ENCODE results near the gene SPDYE1. TPM values are rescaled to one million over a fixed set of nuclear protein-coding genes. Genes with fewer than 3 reads are reported as not detected.
"Not testable (repeated sequence)": the region's sequence is repeated elsewhere in the genome, so short reads cannot be mapped to it uniquely, and the experiment has no call there.

SPDYE1 gene
- total and polyA plus RNA-seq, 7 donors = not detected

- H3K27me3 ChIP-seq (ENCODE audit: insufficient read depth in 3 of 3, low read length in 2 of 3) = no peaks in the 10 kb centered on the region
- H3K36me3 ChIP-seq (ENCODE audit: insufficient read depth in 1 of 2, low read depth in 1 of 2) = peaks cover 0 to 7% of the 10 kb centered on the region in 2 donors
- no peak overlapping the region for H3K27ac ChIP-seq
- DNase-seq = no peak
- 18 to 25% (median 23%) methylated on average over 1 of the region's 1 CpG for WGBS, 3 donors
- no peaks in the 10 kb centered on the region for H3K9me3 ChIP-seq
- H3K4me1 ChIP-seq = no peaks in the 10 kb centered on the region
- no peak for TF ChIP-seq CTCF (IDR thresholded peaks at IDR 0.05)
- intact Hi-C loops (cut with DNase I) = no loop called here
- ATAC-seq = no peak
- H3K4me3 ChIP-seq = no peak overlapping the region
Measured at GRCh38 chr7:43960933-43961332, 36.8 kb upstream of the SPDYE1 start.

GRCh38 chr7:43966392-43966791 lies 31.3 kb upstream of the SPDYE1 start:
- H3K9me3 ChIP-seq; H3K27me3 ChIP-seq (ENCODE audit: insufficient read depth in 3 of 3, low read length in 2 of 3); H3K4me1 ChIP-seq; H3K27ac ChIP-seq; DNase-seq; H3K4me3 ChIP-seq; intact Hi-C loops (cut with DNase I); H3K36me3 ChIP-seq (ENCODE audit: insufficient read depth in 1 of 2, low read depth in 1 of 2); ATAC-seq: not testable (repeated sequence)
- WGBS, 3 donors = 94 to 100% (median 97%) methylated on average over 2 to 3 of the region's 3 CpGs

- intact Hi-C loops (cut with DNase I); DNase-seq; H3K36me3 ChIP-seq (ENCODE audit: insufficient read depth in 1 of 2, low read depth in 1 of 2); H3K27ac ChIP-seq; H3K27me3 ChIP-seq (ENCODE audit: insufficient read depth in 3 of 3, low read length in 2 of 3); H3K4me3 ChIP-seq; H3K9me3 ChIP-seq; H3K4me1 ChIP-seq: not testable (repeated sequence)
- 81 to 85% (median 84%) methylated on average over 9 to 17 of the region's 20 CpGs for WGBS, 3 donors
- ATAC-seq = peak; percentile 91 to 96 (median 95)
Measured at GRCh38 chr7:43968172-43969040, 29.3 kb upstream of the SPDYE1 start.

DNA sequence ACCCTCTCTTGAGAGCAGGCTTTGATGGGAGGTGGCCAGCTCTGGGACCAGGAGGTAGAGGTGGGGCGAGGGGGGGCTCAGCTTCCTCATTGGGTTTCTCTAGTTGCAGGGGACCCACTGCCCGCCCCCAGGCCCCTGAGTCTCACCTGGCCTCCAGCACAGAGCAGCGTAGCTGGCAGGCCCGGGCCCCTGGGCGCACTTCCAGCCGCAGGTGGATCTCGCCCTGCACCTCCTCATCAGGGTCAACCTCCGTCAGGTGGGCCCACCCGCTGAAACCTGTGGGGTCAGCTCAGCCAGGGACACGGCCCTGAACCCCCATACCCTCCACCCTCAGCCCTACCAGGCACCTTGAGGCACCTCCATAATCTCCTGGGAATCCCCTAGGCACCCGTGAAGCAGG lies 28.1 kb upstream of the SPDYE1 start:
- H3K27me3 ChIP-seq (ENCODE audit: insufficient read depth in 3 of 3, low read length in 2 of 3); H3K4me3 ChIP-seq; H3K27ac ChIP-seq; DNase-seq; ATAC-seq; H3K9me3 ChIP-seq; H3K4me1 ChIP-seq; intact Hi-C loops (cut with DNase I); H3K36me3 ChIP-seq (ENCODE audit: insufficient read depth in 1 of 2, low read depth in 1 of 2): not testable (repeated sequence)
- 94 to 99% (median 95%) methylated on average over 9 to 11 of the region's 11 CpGs for WGBS, 3 donors

DNA sequence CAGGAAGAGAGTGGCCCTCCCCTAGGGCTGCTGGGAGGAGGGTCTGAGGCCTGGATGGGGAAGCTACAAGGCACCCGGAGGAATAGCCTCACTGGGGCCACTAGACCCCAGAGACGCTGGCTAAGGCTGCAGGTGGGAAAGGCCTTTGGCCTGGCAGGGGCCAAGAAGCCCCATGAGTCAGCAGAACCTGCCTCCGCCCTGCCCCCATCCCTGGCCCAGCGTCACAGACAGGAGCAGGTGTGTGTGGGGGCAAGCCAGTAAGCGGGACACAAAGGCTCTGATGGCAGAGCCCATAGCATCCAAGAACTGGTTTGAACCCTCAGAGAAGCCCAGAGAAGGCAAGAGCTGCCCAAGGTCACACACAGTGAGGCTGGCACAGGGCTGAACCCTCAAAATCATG lies 27.0 kb upstream of the SPDYE1 start:
- H3K9me3 ChIP-seq; H3K36me3 ChIP-seq (ENCODE audit: insufficient read depth in 1 of 2, low read depth in 1 of 2); H3K27ac ChIP-seq; H3K4me1 ChIP-seq; intact Hi-C loops (cut with DNase I); H3K27me3 ChIP-seq (ENCODE audit: insufficient read depth in 3 of 3, low read length in 2 of 3); DNase-seq; H3K4me3 ChIP-seq: not testable (repeated sequence)
- peak; percentile 50 to 67 (median 60) for ATAC-seq
- 58 to 63% (median 62%) methylated on average over 3 of the region's 5 CpGs for WGBS, 3 donors

DNA sequence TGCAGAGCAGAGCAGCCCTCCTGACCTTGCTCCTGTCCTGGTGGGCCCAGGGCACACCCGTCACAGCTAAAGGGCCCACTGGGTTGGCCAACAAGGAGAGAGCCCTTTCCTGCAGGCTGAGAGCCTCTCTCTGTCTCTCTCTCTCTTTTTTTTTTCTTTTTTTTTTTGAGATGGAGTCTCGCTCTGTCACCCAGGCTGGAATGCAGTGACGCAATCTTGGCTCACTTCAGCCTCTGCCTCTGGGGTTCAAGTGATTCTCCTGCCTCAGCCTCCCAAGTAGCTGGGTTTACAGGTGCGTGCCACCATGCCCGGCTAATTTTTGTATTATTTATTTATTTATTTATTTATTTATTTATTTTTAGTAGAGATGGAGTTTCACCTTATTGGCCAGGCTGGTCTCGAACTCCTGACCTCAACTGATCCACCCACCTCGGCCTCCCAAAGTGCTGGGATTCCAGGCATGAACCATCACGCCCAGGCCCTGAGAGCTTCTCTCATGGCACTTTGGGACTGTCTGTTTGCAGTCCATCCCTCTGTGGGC lies 23.6 kb upstream of the SPDYE1 start:
- 72 to 86% (median 83%) methylated on average over 5 to 6 of the region's 8 CpGs for WGBS, 3 donors
- intact Hi-C loops (cut with DNase I) = not testable (repeated sequence)

GRCh38 chr7:43974725-43975482 lies 22.8 kb upstream of the SPDYE1 start:
- H3K27me3 ChIP-seq (ENCODE audit: insufficient read depth in 3 of 3, low read length in 2 of 3); DNase-seq; H3K27ac ChIP-seq; H3K36me3 ChIP-seq (ENCODE audit: insufficient read depth in 1 of 2, low read depth in 1 of 2); intact Hi-C loops (cut with DNase I); H3K9me3 ChIP-seq; H3K4me1 ChIP-seq; H3K4me3 ChIP-seq; ATAC-seq: not testable (repeated sequence)
- WGBS, 3 donors = 72 to 90% (median 74%) methylated on average over 10 of the region's 10 CpGs

More for the DNA sequence above, 23.6 kb upstream of the SPDYE1 start:
- H3K4me1 ChIP-seq; H3K27ac ChIP-seq; H3K9me3 ChIP-seq; H3K4me3 ChIP-seq; H3K36me3 ChIP-seq (ENCODE audit: insufficient read depth in 1 of 2, low read depth in 1 of 2); H3K27me3 ChIP-seq (ENCODE audit: insufficient read depth in 3 of 3, low read length in 2 of 3); DNase-seq: not testable (repeated sequence)
- peak in 1 of 4 donors; percentile 9 for ATAC-seq

Measured in psoas muscle (tissue), 8 donors.